GM12874 (cell line): ENCODE results near the gene SLC28A3.

Source experiments
- TF ChIP-seq, protein P1 (sequence below): IDR thresholded peaks from 2 replicates; pipeline ENCODE4 v1.5.1; 2011; ENCODE audit warnings: low read depth, mild to moderate bottlenecking, control low read depth, low read length, moderate library complexity; ENCODE audit not compliant: insufficient read depth

The SLC28A3 gene

DNA sequence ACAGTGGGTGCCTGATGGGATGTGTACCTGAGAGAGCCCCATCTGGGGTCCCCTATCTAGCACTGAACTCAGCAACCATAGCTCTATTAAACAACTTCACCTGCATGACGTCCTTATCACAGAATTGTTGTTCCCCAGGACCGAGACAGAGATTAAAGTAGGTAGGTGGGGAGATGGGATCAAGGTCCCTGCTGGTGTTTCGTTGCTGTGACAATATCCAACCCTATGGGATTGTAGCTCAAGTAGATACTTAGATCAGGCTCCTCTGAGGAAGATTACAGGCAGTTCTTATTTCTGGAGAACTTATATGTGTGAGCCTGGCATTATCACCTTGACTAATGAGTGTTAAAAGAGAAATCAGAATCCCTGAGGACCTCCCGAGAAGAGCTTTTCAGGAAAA, 84.9 kb downstream of the SLC28A3 start:
- TF ChIP-seq, protein P1, sequence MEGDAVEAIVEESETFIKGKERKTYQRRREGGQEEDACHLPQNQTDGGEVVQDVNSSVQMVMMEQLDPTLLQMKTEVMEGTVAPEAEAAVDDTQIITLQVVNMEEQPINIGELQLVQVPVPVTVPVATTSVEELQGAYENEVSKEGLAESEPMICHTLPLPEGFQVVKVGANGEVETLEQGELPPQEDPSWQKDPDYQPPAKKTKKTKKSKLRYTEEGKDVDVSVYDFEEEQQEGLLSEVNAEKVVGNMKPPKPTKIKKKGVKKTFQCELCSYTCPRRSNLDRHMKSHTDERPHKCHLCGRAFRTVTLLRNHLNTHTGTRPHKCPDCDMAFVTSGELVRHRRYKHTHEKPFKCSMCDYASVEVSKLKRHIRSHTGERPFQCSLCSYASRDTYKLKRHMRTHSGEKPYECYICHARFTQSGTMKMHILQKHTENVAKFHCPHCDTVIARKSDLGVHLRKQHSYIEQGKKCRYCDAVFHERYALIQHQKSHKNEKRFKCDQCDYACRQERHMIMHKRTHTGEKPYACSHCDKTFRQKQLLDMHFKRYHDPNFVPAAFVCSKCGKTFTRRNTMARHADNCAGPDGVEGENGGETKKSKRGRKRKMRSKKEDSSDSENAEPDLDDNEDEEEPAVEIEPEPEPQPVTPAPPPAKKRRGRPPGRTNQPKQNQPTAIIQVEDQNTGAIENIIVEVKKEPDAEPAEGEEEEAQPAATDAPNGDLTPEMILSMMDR = no peak

DNA sequence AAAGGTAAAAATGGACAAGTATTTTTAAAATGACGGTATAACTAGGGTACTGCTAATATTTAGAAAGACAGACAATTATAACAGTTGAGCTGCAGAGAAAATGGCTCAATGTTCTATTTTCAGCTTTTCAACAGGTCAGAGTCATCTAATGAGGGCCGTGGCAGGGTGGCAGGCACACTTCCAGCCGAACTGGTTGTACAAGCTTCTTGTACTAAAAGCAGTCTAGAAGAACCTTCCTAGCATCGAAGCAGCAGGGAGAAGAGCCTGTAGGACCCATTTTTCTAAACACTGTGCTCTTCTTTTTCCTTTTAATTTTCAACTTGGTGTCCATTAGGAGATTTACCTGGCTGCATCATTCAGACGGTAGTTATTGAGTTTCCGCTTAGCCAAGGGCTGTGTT, 85.6 kb downstream of the SLC28A3 start:
- TF ChIP-seq, protein P1 = no peak

DNA sequence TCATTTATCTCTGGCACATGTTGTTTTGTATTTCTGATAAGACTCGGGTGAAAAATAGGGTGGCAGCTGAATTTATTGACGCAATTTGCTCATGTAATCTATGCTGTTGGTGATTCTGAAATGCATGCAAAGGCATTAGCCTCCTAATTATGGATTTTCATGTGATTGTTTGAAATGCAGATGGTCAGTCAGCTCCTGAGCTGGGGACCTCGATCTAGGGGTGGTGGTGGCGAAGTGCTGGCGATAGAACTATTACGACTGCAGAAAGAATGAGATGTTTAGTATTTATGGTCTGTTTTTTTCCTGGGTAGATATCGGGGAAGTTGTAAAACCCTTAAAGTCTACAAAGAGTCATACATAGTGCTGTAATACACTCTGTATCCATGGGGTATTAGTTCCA, 88.6 kb downstream of the SLC28A3 start:
- TF ChIP-seq, protein P1 = no peak

DNA sequence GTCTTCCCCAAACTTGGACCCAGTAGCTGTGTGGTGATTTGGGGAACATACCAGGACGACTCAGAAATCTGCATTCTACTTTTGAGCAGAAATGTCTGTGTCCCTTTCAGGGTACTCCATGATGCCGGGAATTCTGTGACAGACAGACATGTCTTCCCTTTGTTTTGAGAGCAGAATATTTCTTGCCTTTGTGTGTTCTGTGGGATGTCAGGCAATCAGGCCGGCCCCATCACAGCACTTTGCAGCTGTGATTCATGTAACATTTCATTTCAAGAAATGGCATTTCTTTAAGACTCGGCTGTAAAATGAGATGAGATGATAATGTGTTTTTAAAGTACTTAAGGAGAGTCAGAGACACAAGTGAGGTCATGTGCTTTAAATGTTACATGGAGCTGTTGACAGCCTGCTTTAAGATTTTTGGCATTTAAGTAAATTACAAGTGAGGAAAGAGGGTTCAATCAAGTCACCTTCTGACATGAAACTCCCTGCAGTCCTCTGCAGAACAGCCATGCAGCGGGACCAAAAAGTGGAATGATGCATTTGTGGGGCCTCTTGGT, 98.7 kb downstream of the SLC28A3 start:
- TF ChIP-seq, protein P1 = no peak

DNA sequence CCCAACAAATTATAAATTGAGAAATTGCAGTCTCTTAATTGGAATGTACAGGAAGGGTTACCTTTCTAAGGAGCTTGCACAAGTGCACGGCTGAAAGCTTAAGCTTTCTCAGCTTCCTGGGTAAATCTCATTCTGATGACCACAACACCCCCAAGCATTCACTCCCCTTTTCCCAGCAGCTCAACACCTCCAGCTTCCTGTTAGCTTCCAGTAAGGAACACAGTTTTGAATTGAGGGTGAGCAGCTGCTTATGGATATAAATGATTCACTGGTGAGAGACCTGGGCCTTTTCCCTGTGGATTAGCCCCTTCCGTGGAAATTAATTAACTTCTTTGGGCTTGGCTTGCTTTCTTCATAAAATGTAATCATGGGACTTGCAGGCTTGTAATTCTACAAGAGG, 101.2 kb downstream of the SLC28A3 start:
- TF ChIP-seq, protein P1 = no peak

DNA sequence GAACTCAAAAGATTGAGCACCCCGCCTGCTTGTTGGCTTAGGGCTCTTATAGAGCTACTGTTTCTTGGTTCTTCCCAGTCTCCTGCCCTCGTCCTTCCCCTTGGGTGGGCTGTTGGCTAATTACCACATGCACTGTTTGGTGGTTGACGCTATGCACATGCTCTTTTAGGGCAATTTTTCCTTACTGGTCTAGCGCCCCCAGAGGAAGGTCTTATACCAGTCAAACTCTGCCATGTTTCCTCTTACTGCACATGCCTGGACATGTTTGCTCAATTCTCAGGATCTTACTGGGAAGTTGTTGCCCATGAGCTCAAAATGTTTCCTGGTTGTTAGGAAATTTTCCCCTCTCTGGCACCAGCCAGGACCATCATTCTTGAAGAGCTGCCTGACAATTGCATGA, 101.9 kb downstream of the SLC28A3 start:
- TF ChIP-seq, protein P1 = peak; percentile 45; the same call in 1 of the 2 replicates

DNA sequence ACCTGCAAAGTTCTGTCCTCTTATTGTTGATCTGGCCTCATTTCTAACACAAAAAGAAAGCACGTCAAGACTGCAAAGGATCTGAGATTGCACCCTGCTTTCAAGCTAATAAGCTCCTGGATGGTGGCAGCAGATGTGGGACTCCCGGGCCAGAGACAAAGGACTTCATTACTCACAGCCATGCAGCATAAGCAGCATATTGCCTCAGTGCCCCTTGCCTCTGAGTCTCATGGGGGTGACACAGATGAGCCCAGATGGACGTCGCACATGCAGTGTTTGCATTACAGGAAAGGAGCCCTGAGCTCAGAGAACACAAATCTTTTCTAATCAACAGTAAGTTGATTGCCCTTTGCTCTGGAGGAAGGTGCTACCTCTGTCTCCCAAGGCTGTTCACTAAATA, 105.0 kb downstream of the SLC28A3 start:
- TF ChIP-seq, protein P1 = no peak
